Activated naive CD8-positive, alpha-beta T cell treated with anti-CD3 and anti-CD28 coated beads, Interleukin-2, amount 50 U/mL, for 24 hours (primary cell): ENCODE measurements around the gene SLC44A2.

Source experiments
- ATAC-seq: fragments of 150-1000 bp; cut with Tn5 transposase; one replicate; pipeline ENCODE4 v1.10.0; 2021
- DNase-seq: peaks from one replicate; pipeline ENCODE4 v3.0.0; 2021
- H3K27ac Mint-ChIP-seq: one replicate; pipeline ENCODE4 v1.8.0; 2021; ENCODE audit warnings: mild to moderate bottlenecking, mixed read lengths
- H3K27me3 Mint-ChIP-seq: one replicate; pipeline ENCODE4 v1.8.0; 2021; ENCODE audit warnings: mixed read lengths
- H3K36me3 Mint-ChIP-seq: one replicate; pipeline ENCODE4 v1.8.0; 2021; ENCODE audit warnings: low read depth, mixed read lengths
- H3K4me1 Mint-ChIP-seq: one replicate; pipeline ENCODE4 v1.8.0; 2021; ENCODE audit warnings: mixed read lengths
- H3K4me3 Mint-ChIP-seq: one replicate; pipeline ENCODE4 v1.8.0; 2021; ENCODE audit warnings: mild to moderate bottlenecking, moderate library complexity, mixed read lengths
- H3K9me3 Mint-ChIP-seq: one replicate; pipeline ENCODE4 v1.8.0; 2021; ENCODE audit warnings: mixed read lengths

SLC44A2 gene

DNA sequence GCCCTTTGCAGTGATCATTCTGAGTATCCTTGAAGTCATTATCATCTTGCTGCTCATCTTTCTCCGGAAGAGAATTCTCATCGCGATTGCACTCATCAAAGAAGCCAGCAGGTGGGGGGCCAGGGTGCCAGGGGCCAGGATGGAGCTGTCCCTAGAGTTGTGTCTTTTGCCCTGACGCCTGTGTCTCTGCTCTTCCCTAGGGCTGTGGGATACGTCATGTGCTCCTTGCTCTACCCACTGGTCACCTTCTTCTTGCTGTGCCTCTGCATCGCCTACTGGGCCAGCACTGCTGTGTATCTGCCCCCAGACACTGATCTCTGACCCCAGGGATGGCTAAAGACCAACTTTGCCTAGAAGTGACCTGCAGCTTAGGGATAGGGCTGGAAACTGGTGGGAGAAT, 9.6 kb downstream of the SLC44A2 start:
- no peak for ATAC-seq
- Mint-ChIP-seq H3K9me3 (no peaks in the 10 kb centered on the region), H3K4me3 (no peak overlapping the region), H3K27ac (no peak overlapping the region), H3K27me3 (no peaks in the 10 kb centered on the region), H3K36me3 (peaks cover 45% of the 10 kb centered on the region), H3K4me1 (peaks cover 6% of the 10 kb centered on the region)
- DNase-seq: no peak

DNA sequence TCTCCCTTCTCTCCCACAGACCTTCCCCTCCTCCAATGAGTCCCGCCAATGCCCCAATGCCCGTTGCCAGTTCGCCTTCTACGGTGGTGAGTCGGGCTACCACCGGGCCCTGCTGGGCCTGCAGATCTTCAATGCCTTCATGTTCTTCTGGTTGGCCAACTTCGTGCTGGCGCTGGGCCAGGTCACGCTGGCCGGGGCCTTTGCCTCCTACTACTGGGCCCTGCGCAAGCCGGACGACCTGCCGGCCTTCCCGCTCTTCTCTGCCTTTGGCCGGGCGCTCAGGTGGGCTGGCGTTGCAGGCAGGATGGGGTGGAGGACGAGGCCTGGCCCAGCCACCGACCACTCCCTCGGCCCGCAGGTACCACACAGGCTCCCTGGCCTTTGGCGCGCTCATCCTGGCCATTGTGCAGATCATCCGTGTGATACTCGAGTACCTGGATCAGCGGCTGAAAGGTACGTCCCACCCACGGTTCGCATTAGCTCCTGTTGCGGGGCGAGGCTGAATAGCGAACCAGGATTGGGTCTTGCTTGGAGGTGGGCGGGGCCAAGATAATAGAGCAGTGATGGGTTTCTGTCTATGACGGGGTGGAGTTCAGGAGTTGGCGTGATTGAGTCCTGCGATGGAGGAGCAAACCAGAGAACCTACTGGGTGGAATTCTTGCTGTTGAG, 11.1 kb downstream of the SLC44A2 start:
- peaks cover 16% of the 10 kb centered on the region for H3K4me1 Mint-ChIP-seq
- DNase-seq (no peak), ATAC-seq (no peak)
- no peak overlapping the region for H3K4me3 Mint-ChIP-seq
- H3K27ac Mint-ChIP-seq: no peak overlapping the region
- peaks cover 43% of the 10 kb centered on the region for H3K36me3 Mint-ChIP-seq
- no peaks in the 10 kb centered on the region for H3K9me3 Mint-ChIP-seq
- no peaks in the 10 kb centered on the region for H3K27me3 Mint-ChIP-seq

DNA sequence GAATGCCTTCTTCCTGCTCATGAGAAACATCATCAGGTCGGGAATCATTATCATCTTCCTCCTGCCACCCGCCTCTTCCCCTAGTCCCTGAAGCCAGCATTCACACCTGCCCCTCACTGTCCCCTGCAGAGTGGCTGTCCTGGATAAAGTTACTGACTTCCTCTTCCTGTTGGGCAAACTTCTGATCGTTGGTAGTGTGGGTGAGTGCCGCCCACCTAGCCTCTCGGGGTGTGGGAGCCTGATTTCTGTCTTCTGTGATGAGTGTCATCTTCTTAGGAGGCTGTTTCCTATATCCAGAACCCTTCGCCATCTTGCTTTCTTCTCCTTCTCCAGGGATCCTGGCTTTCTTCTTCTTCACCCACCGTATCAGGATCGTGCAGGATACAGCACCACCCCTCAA, 12.5 kb downstream of the SLC44A2 start:
- ATAC-seq (no peak), DNase-seq (no peak)
- H3K4me1 Mint-ChIP-seq: peaks cover 29% of the 10 kb centered on the region
- no peaks in the 10 kb centered on the region for H3K9me3 Mint-ChIP-seq
- no peak overlapping the region for H3K4me3 Mint-ChIP-seq
- H3K27me3 Mint-ChIP-seq: no peaks in the 10 kb centered on the region
- peak overlapping the region; percentile 67 for H3K27ac Mint-ChIP-seq
- H3K36me3 Mint-ChIP-seq: peaks cover 47% of the 10 kb centered on the region

DNA sequence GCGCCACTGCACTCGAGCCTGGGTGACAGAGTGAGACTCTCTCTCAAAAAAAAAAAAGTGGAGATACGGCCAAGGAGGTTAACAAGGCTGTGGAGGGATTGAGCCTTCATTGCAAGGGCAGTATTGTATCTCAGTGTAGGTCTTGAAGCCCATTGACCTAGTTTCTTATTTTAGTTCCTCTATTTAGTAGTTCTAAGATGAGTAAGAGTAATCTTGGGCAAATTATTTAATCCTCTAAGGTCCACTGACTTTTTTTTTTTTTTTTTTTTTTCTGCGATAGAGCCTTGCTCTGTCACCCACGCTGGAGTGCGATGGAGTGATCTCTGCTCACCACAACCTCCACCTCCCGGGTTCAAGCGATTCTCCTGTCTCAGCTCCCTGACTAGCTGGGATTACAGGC, 14.5 kb downstream of the SLC44A2 start:
- H3K27ac Mint-ChIP-seq: no peak overlapping the region
- H3K4me1 Mint-ChIP-seq: peaks cover 48% of the 10 kb centered on the region

DNA sequence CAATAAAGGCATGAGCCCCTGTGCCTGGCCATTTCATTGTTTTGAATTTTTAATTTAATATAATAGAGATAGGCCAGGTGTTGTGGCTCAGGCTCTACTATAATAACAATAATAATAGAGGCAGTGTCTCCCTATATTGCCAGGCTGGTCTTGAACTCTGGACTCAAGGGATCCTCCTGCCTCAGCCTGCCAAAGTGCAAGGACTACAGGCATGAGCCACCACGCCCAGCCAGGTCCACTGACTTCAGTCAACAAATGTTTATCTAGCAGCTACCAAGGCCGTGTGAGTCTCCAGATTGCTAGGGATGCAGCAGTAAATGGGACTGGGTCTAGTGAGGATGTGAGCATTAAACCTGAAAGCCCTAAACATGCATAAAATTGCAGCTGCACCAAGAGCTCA, 15.0 kb downstream of the SLC44A2 start:
- Mint-ChIP-seq H3K9me3 (no peaks in the 10 kb centered on the region), H3K27ac (peak overlapping the region; percentile 33), H3K4me1 (peaks cover 49% of the 10 kb centered on the region), H3K36me3 (peaks cover 45% of the 10 kb centered on the region), H3K27me3 (no peaks in the 10 kb centered on the region), H3K4me3 (no peak overlapping the region)
- DNase-seq (no peak), ATAC-seq (no peak)

More for the DNA sequence above, 14.5 kb downstream of the SLC44A2 start:
- Mint-ChIP-seq H3K9me3 (no peaks in the 10 kb centered on the region), H3K36me3 (peaks cover 50% of the 10 kb centered on the region), H3K27me3 (no peaks in the 10 kb centered on the region), H3K4me3 (no peak overlapping the region)
- DNase-seq (no peak), ATAC-seq (no peak)

DNA sequence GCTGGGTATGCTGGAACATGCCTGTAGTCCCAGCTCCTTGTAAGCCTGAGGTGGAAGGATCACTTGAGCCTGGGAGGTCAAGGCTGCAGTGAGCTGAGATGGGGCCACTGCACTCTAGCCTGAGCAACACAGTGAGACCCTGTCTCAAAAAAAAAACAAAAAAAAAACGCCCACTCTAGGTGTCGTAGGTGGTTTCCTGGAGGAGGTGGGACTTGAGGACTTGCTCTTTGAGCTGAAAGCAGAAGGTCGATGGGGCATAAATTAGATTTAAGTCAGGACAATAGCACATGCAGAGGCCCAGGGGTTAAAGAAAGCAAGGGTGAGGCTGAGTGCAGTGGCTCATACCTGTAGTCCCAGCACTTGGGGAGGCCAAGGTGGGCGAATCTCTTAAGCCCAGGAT, 15.9 kb downstream of the SLC44A2 start:
- H3K36me3 Mint-ChIP-seq: peaks cover 41% of the 10 kb centered on the region
- no peaks in the 10 kb centered on the region for H3K27me3 Mint-ChIP-seq
- H3K27ac Mint-ChIP-seq: no peak overlapping the region
- H3K4me3 Mint-ChIP-seq: no peak overlapping the region
- ATAC-seq: no peak
- H3K9me3 Mint-ChIP-seq: no peaks in the 10 kb centered on the region
- peaks cover 50% of the 10 kb centered on the region for H3K4me1 Mint-ChIP-seq
- DNase-seq: no peak

DNA sequence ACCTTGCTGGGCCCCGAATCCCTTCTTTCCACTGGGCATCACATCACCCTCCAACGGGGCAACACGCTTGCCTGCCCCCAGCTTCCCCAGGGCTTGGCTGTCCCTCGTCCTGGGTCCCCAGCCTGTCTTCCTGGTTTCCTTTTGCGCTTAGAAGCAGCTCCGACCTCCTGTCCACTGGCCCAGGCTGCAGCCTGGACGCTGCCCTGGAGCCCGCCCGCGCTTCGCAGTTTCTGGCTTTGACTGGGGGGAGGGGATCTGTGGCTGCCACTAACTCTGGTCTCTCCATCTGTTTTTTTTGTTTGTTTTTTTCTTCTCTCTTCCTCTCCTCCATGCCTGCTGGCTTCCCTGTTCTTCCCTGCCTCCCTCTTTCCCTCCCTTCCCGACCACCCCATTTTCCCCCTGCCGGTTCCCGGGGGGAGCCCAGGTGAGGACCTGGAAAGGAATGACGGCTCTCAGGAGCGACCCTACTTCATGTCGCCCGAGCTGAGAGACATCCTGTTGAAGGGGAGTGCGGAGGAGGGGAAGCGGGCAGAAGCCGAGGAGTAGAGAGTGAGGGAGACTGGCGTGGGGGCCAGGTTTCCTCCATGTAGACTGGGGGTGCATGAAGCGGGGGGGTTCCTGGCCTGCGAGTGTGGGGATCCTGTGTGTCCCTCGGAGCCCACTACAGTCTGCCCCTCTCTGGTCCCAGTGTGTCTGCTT, 17.3 kb downstream of the SLC44A2 start:
- Mint-ChIP-seq H3K4me3 (no peak overlapping the region), H3K36me3 (peaks cover 31% of the 10 kb centered on the region), H3K27me3 (no peaks in the 10 kb centered on the region), H3K4me1 (peaks cover 49% of the 10 kb centered on the region), H3K27ac (peak overlapping the region; percentile 83), H3K9me3 (no peaks in the 10 kb centered on the region)
- ATAC-seq (peak; percentile 3), DNase-seq (no peak)

DNA sequence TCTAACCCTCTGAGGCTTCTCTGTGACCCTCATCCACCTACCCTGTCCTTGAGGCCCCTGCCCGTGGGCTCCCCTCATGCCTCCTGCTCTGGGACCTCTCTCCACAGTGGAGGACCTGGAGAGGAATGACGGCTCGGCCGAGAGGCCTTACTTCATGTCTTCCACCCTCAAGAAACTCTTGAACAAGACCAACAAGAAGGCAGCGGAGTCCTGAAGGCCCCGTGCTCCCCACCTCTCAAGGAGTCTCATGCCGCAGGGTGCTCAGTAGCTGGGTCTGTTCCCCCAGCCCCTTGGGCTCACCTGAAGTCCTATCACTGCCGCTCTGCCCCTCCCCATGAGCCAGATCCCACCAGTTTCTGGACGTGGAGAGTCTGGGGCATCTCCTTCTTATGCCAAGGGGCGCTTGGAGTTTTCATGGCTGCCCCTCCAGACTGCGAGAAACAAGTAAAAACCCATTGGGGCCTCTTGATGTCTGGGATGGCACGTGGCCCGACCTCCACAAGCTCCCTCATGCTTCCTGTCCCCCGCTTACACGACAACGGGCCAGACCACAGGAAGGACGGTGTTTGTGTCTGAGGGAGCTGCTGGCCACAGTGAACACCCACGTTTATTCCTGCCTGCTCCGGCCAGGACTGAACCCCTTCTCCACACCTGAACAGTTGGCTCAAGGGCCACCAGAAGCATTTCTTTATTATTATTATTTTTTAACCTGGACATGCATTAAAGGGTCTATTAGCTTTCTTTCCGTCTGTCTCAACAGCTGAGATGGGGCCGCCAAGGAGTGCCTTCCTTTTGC, 18.0 kb downstream of the SLC44A2 start:
- Mint-ChIP-seq H3K9me3 (no peaks in the 10 kb centered on the region), H3K27ac (peak overlapping the region; percentile 83), H3K36me3 (peaks cover 25% of the 10 kb centered on the region), H3K4me1 (peaks cover 45% of the 10 kb centered on the region), H3K4me3 (no peak overlapping the region), H3K27me3 (no peaks in the 10 kb centered on the region)
- ATAC-seq: no peak
- DNase-seq: peak; percentile 26

DNA sequence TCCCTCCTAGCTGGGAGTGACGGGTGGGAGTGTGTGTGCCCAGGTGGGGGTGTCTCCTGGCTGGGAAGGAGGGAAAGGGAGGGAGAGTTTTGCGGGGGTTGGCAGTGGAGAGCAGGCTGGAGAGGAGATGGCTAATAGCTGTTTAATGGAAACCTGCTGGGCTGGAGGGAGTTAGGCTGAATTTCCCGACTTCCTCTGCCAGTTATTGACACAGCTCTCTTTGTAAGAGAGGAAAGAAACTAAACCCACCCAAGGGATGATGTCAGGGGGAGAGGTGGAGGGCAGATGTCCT, 18.6 kb downstream of the SLC44A2 start:
- peaks cover 47% of the 10 kb centered on the region for H3K4me1 Mint-ChIP-seq
- no peaks in the 10 kb centered on the region for H3K27me3 Mint-ChIP-seq
- no peak overlapping the region for H3K4me3 Mint-ChIP-seq
- no peaks in the 10 kb centered on the region for H3K9me3 Mint-ChIP-seq
- H3K36me3 Mint-ChIP-seq: peaks cover 25% of the 10 kb centered on the region
- DNase-seq (no peak), ATAC-seq (no peak)
- peak overlapping the region; percentile 83 for H3K27ac Mint-ChIP-seq

DNA sequence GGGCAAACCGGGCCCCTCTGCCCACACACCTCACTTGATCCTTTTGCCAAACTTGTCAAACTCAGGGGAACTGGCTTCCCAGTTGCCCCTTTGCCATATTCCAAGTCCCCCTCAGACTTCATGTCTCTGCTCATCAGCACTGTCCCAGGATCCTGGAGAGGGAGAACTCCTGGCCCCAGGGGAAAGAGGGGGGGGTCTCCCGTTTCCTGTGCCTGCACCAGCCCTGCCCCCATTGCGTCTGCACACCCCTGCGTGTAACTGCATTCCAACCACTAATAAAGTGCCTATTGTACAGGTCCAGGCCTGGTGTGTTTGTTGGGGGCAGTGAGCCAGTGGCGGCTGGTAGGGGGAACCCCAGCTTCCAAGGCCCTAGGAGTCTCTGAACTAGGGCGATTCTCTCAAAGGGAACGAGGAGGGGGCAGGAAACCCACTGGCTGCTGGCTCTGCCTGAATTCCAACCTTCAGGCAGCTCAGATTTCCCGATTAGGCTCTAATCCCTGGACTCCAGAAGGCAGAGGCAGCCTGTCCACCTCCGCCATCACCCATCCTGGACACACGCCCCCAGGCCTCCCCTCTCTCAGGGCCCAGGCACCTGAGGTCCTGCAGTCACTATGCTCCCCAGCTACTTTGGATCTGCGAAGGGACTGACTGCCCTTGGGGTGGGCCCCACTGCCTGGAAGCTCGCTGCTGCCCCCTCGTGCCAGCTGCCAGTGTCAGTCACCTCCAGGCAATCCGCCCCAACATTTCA, 19.1 kb downstream of the SLC44A2 start:
- DNase-seq (peak; percentile 90), ATAC-seq (peak; percentile 85)
- Mint-ChIP-seq H3K9me3 (no peaks in the 10 kb centered on the region), H3K36me3 (peaks cover 22% of the 10 kb centered on the region), H3K27me3 (no peaks in the 10 kb centered on the region), H3K27ac (peak overlapping the region; percentile 83), H3K4me3 (no peak overlapping the region), H3K4me1 (peaks cover 47% of the 10 kb centered on the region)

DNA sequence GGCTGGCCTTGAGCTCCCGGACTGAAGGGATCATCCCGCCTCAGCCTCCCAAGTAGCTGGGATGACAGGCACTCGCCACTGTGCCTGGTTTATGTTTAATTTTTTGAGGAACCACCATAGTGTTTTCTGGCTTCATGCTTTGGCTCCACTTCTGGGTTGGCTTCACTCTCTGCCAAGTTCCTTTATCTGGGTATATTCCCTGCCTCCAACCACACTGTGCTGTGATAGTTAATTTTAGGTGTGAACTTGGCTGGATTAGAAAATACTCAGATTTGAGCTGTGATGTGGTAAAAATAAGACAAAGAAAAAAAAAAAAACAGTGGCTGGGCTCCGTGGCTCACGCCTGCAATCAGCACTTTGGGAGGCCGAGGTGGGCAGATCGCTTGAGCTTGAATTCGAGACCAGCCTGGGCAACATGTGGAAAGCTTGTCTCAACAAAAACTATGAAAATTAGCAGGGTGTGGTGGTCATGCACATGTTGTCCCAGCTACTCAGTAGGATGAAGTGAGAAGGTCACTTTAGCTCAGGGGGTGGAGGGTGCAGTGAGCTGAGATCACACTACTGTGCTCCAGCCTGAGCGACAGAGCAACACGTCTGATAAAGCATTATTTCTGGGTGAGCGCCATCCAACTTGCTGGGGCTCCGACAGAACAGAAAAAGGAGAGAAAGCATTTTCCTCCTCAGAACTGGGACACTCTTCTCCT, 21.3 kb downstream of the SLC44A2 start:
- Mint-ChIP-seq H3K27me3 (no peaks in the 10 kb centered on the region), H3K9me3 (no peaks in the 10 kb centered on the region), H3K4me1 (peaks cover 37% of the 10 kb centered on the region), H3K36me3 (peaks cover 18% of the 10 kb centered on the region), H3K4me3 (no peak overlapping the region), H3K27ac (no peak overlapping the region)
- ATAC-seq (no peak), DNase-seq (no peak)

DNA sequence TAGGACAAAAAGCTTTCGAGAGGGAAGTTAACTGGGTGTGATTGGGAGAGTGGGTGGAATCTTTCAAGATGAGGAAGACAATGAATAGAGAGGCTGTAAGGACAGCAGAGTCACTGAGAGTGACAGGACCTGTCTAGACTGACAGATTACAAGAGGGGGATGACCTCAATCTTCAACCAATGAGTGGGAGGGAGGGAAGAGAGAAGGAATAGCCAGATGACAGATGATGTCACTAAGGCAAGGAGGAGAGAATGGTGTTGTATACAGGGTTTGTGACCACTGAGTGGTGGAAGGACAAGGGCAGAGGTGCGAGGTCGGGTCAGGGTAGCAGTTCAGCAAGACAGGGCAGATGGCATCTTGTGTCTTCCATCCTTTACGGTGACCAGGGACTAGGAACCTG, 23.0 kb downstream of the SLC44A2 start:
- DNase-seq (no peak), ATAC-seq (no peak)
- H3K4me1 Mint-ChIP-seq: peaks cover 36% of the 10 kb centered on the region
- no peak overlapping the region for H3K27ac Mint-ChIP-seq
- H3K9me3 Mint-ChIP-seq: no peaks in the 10 kb centered on the region
- peaks cover 13% of the 10 kb centered on the region for H3K36me3 Mint-ChIP-seq
- H3K27me3 Mint-ChIP-seq: no peaks in the 10 kb centered on the region
- no peak overlapping the region for H3K4me3 Mint-ChIP-seq

DNA sequence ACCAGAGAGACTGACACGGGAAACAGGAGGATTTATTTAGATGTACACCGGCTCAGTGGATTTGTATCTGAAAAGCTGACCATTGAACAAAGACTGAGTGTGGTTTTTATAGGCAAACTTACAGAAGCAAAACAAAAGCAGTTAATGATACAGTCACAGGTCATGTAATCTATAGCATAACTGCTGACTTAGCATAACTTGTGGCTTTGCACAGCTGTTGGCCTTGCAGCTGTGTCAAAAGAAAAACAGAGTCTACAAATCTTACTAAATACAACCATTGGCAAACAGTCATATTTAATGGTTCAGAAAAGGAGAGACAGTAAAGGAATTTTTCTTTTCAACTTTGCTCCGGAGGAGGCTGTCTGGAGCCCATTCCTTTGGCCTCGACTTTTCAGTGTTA, 26.5 kb downstream of the SLC44A2 start:
- DNase-seq (no peak), ATAC-seq (no peak)
- peak overlapping the region; percentile 97 for H3K27ac Mint-ChIP-seq
- peaks cover 2% of the 10 kb centered on the region for H3K27me3 Mint-ChIP-seq
- peaks cover 42% of the 10 kb centered on the region for H3K4me1 Mint-ChIP-seq
- peaks cover 31% of the 10 kb centered on the region for H3K36me3 Mint-ChIP-seq
- no peaks in the 10 kb centered on the region for H3K9me3 Mint-ChIP-seq
- peak overlapping the region; percentile 96 for H3K4me3 Mint-ChIP-seq

DNA sequence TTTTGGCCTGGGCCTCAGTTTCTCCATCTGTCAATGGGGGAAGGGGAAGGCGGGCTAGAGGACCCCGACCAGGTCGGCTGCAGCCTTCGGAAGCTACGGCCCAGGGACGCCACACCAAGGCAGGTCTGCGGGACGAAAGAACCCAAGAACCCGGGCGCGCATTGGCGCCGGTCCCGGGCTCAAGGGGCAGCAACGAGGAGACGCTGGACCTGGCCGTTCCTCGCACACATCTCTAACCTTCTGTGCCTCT, 28.1 kb downstream of the SLC44A2 start:
- peak overlapping the region; percentile 97 for H3K27ac Mint-ChIP-seq
- H3K9me3 Mint-ChIP-seq: no peaks in the 10 kb centered on the region
- H3K27me3 Mint-ChIP-seq: peaks cover 2% of the 10 kb centered on the region
- peaks cover 40% of the 10 kb centered on the region for H3K36me3 Mint-ChIP-seq
- ATAC-seq (no peak), DNase-seq (no peak)
- H3K4me3 Mint-ChIP-seq: peak overlapping the region; percentile 96
- peaks cover 54% of the 10 kb centered on the region for H3K4me1 Mint-ChIP-seq
